ENCODE measurements around the gene CDH15.
"Not testable (repeated sequence)": the region's sequence is repeated elsewhere in the genome, so short reads cannot be mapped to it uniquely, and the experiment has no call there.

Gene CDH15

GRCh38 chr16:89172528-89173173 is 1.1 kb downstream of the CDH15 start:
- no peak for DNase-seq (ENCODE audit: low read depth)

- no peak for DNase-seq (ENCODE audit: low read depth)
Observed at GRCh38 chr16:89173174-89173921, 1.8 kb downstream of the CDH15 start.

- no peak for DNase-seq (ENCODE audit: low read depth)
Observed at GRCh38 chr16:89174055-89174827, 2.7 kb downstream of the CDH15 start.

GRCh38 chr16:89174877-89175276 is 3.3 kb downstream of the CDH15 start:
- no peak for DNase-seq (ENCODE audit: low read depth)

- DNase-seq (ENCODE audit: low read depth), result no peak
Observed at GRCh38 chr16:89175280-89176146, 4.0 kb downstream of the CDH15 start.

GRCh38 chr16:89176147-89176690 is 4.7 kb downstream of the CDH15 start:
- DNase-seq (ENCODE audit: low read depth), result no peak

- no peak for DNase-seq (ENCODE audit: low read depth)
Observed at GRCh38 chr16:89176717-89177116, 5.2 kb downstream of the CDH15 start.

GRCh38 chr16:89177501-89177900 is 6.0 kb downstream of the CDH15 start:
- no peak for DNase-seq (ENCODE audit: low read depth)

- no peak for DNase-seq (ENCODE audit: low read depth)
Observed at GRCh38 chr16:89178453-89179147, 7.1 kb downstream of the CDH15 start.

- no peak for DNase-seq (ENCODE audit: low read depth)
Observed at GRCh38 chr16:89179148-89179484, 7.6 kb downstream of the CDH15 start.

GRCh38 chr16:89179656-89180315 is 8.2 kb downstream of the CDH15 start:
- no peak for DNase-seq (ENCODE audit: low read depth)

- no peak for DNase-seq (ENCODE audit: low read depth)
Observed at GRCh38 chr16:89183463-89183862, 11.9 kb downstream of the CDH15 start.

GRCh38 chr16:89183975-89184676 is 12.6 kb downstream of the CDH15 start:
- no peak for DNase-seq (ENCODE audit: low read depth)

- DNase-seq (ENCODE audit: low read depth), result no peak
Observed at GRCh38 chr16:89184677-89184932, 13.1 kb downstream of the CDH15 start.

GRCh38 chr16:89184933-89185794 is 13.6 kb downstream of the CDH15 start:
- DNase-seq (ENCODE audit: low read depth), result no peak

GRCh38 chr16:89185887-89186592 is 14.5 kb downstream of the CDH15 start:
- not testable (repeated sequence) for DNase-seq (ENCODE audit: low read depth)

- DNase-seq (ENCODE audit: low read depth), result not testable (repeated sequence)
Observed at GRCh38 chr16:89186593-89187031, 15.1 kb downstream of the CDH15 start.

- no peak for DNase-seq (ENCODE audit: low read depth)
Observed at GRCh38 chr16:89187032-89187769, 15.7 kb downstream of the CDH15 start.

Data from T-helper 22 cell (primary cell).